GM19023 (cell line): ENCODE data around the gene CA10.

Experiments used
- ATAC-seq: cut with Tn5 transposase; IDR thresholded peaks from one replicate; pipeline ENCODE4 v1.9.1; 2021; ENCODE audit warnings: mild to moderate bottlenecking, moderate library complexity; ENCODE audit not compliant: unreplicated experiment

The CA10 gene

GRCh38 chr17:51890710-51891109, 267.8 kb downstream of the CA10 start:
- no peak for ATAC-seq

DNA sequence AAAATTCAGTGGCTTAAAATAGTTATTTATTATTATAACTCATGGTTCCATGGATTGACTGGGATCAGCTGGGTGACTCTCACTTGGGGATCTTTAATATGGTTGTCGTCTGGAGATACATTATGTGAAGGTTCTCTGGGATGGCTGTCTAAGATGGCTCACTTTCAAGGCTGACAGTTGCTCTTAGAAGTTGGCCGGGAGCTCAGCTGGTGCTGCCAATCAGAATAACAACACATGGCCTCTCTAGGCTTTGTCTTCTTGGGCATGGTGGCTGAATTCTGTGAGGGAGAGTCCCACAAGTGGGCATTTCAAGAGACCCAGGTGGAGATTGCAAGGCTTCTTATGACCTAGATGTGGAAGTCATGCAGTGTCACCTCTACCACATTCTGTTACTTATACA, 269.7 kb downstream of the CA10 start:
- ATAC-seq = no peak

GRCh38 chr17:51876986-51877385, 281.5 kb downstream of the CA10 start:
- ATAC-seq = no peak

- ATAC-seq = no peak
Measured at GRCh38 chr17:51873302-51873701, 285.2 kb downstream of the CA10 start.

DNA sequence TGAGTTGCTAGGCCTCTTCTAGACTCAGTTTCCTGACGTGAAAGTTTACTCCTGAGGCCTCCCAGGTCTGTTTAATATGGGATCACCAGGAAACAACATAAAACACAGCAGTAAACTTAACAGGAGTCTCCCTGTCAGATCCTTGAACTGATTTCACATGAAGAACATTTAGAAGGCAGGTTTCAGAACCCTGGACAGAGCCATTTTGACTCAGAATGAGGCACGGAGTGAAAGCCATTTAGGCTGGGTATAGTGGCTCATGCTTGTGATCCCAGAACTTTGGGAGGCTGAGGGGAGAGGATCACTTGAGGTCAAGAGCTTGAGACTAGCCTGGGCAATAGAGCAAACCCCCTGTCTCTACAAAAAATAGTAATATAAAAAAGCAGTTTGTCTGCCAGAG, 289.1 kb downstream of the CA10 start:
- ATAC-seq = no peak

- no peak for ATAC-seq
Measured at GRCh38 chr17:51860954-51861561, 297.5 kb downstream of the CA10 start.

DNA sequence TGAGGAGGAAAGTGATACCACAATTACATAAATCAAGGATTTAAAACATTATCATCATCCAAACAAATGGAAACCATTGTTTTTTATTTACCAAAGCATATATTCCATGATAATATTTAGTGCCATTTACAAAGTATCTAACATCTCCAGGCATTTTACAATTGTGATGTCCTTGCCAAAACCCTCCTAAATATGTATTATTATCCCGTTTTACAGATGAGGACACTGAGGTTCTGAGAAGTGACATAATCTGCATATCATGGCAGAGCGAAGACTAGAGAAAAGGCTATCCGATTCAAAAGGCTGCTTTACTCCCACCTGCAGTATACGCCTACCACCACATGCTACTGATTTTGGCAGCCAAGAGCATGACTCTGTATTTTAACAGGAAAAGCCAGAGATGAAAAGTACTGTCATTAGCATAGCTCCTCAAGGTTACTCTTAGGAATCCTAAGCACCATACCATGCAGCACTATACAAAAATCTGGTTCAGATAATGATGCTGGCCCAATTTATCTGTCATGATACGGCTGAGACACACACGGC, 301.4 kb downstream of the CA10 start:
- no peak for ATAC-seq

- ATAC-seq = no peak
Measured at GRCh38 chr17:51855806-51856205, 302.7 kb downstream of the CA10 start.

DNA sequence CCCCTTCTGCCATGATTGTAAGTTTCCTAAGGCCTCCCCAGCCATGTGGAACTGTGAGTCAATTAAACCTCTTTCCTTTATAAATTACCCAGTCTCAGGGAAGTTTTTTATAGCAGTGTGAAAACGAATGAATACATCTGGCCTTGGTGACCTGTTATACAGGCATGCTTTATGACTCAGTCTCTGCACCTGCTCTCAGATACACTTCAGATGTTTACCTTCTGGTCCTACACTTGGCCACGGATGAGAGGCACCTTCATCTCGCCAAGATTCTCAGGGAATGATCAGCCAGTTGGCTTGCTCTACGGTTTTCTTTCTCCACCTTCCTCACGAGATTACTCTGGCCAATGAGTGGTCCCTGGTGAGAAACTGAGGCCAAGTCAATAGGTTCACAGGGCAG, 304.7 kb downstream of the CA10 start:
- ATAC-seq = no peak

- ATAC-seq = no peak
Measured at GRCh38 chr17:51852603-51853002, 305.9 kb downstream of the CA10 start.

- ATAC-seq = no peak
Measured at GRCh38 chr17:51850201-51850600, 308.3 kb downstream of the CA10 start.

GRCh38 chr17:51848451-51848850, 310.1 kb downstream of the CA10 start:
- no peak for ATAC-seq

- no peak for ATAC-seq
Measured at GRCh38 chr17:51846566-51846965, 311.9 kb downstream of the CA10 start.

GRCh38 chr17:51845776-51846175, 312.7 kb downstream of the CA10 start:
- ATAC-seq = no peak

DNA sequence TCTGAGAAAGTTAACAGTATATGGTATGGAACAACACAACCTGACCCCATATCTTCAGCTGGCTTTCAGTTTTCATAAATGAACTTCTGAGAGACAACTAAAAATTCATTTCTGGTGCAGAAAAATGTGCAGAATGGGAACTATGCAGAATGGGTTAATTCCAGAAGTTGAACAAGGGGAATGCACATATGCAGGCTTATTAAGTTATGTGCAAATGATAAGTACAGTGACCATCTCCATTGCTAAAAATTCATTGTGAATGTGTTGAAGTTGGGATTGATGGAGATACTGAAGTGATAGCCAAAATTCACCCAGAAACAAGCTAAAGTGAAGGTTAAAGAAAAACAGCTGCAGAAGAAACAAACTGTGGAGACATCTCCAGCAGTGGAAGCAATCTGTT, 315.8 kb downstream of the CA10 start:
- ATAC-seq = no peak

DNA sequence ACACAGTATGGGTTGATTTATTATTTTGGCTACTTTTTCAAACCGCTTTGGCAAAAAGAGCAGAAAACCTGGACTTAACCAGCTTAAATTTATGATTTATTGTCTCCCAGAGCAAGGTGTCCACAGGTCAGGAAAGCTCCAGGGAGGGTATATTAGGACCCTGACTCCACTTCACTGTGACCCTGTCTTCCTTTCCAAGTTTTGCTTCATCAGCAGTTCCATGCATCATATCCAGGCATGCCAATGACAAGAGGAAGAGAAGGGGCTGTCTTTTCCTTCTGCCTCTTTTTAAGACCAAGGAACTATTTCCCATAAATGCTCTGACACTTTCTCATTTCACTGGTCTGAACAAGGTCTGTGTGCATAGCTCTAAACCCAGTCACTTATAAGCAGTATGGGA, 316.8 kb downstream of the CA10 start:
- ATAC-seq = no peak

DNA sequence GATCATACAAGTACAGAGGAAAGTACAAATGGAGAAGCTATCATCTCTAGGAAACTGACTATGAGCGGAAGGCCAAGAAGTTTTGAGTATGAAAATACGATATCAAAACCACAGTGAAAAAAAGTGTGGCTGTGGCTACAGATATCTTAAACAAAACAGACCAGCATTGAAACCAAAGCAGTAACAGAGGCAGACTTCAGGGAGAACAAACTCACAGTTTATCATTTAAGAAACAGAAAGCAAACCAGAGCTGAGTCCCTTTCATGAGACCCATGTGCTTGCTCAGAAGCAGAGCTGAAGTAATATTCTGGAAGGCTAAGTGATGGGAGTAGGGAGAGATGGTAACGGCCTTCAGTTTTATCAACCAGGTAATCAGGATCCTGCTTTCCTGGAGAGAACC, 317.8 kb downstream of the CA10 start:
- ATAC-seq = no peak

DNA sequence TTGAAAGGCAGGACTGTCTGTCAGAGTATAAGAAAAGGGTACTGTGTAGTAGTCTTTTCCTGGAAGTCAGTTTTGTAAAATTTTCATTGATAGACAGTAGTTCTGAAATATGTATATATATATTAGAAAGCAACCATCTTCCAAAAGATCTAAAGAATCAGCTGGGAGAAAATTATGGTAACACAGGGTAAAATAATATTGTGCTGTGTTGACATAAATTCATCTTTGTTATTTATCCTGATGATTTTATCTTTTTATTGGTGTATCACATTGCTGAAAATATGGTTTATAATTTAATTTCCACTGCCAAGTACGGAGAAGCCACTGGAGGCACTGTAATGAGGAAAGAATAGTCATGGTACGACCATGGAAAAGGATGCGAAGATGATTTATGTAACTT, 324.9 kb downstream of the CA10 start:
- no peak for ATAC-seq

DNA sequence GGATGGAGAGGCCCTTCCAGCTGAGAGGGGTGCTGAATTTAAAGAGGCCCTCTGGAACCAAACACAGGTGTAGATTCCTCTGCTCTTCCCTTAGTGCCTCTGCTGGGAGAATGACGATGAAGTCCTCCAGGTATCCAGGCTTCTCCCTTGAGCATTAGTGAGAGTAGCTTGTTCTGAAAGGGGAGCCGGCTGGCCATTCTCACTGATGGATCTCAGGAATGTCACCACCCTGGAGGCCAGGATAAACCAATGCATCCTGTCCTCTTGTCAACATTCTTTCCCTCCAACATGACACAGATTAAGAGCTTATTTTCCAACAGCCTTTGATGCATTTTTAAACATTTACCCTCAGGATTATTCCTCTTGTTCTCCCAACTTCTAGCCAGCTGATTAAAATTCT, 325.5 kb downstream of the CA10 start:
- ATAC-seq = no peak

DNA sequence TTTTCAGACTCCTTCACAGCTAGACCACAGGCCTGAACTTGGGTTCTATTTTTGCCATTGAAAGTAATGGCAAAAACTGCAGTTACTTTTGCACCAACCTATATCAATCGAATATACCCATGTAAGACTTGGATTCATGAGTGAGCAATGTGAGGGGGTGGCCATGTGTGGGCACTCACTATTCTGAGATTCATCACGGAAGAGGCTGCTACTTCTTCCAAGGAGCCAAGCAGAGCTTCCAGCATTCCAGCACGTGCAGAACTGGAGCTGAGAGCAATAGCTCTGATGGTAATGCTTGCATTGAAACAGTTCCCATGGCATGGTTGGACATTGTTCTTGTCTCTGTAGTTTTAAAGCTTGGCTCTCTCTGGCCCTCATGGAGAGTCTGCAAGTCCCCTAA, 327.6 kb downstream of the CA10 start:
- ATAC-seq = no peak

- no peak for ATAC-seq
Measured at GRCh38 chr17:51830451-51830850, 328.1 kb downstream of the CA10 start.

DNA sequence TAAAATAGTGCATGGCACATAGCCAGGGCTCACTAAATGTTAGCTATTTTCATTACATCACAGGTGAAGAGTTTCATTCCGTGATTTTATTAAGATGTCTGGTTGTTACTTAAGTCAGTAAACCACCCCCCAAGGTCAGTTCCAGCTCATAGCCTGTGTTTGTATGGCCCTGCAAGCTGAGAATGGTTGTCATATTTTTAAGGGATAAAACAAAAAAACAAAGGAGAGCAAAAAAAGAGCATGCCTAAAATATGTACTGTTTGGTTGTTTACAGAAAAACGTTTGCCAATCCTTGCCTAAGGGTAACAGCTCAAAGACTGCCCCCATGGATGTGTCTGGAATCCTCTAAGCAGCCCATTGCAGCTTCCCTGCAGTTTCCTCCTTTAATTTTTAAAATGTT, 329.6 kb downstream of the CA10 start:
- no peak for ATAC-seq

- no peak for ATAC-seq
Measured at GRCh38 chr17:51827140-51827539, 331.4 kb downstream of the CA10 start.
